HG03565 (cell line): Measurements from ENCODE around the gene DDX51.
"Not testable (repeated sequence)": the region's sequence is repeated elsewhere in the genome, so short reads cannot be mapped to it uniquely, and the experiment has no call there.

Experiments used
- ATAC-seq: cut with Tn5 transposase; IDR thresholded peaks from one replicate; pipeline ENCODE4 v1.9.1; 2021; ENCODE audit warnings: mild to moderate bottlenecking, moderate library complexity; ENCODE audit not compliant: unreplicated experiment

Gene DDX51

GRCh38 chr12:132123970-132124765 is 20.0 kb downstream of the DDX51 start:
- ATAC-seq = no peak

DNA sequence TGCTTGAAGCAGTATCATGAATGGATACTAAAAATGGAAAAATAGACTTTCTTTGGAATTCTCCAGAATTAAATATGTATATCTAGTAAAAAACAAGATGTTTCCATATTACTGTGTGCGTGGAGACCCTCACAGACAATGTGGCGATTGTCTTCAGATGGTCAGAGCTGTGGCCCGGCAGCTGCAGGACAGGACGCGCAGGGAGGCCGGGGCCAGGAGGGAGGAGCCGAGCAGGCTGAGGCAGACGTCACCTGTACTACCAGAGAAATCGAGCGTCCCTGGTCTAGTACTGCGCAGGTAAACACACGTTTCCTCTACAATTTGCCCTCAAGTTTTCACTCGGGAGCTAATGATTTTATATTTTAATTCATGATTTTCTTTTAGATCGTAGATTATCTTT is 22.8 kb downstream of the DDX51 start:
- ATAC-seq = no peak

DNA sequence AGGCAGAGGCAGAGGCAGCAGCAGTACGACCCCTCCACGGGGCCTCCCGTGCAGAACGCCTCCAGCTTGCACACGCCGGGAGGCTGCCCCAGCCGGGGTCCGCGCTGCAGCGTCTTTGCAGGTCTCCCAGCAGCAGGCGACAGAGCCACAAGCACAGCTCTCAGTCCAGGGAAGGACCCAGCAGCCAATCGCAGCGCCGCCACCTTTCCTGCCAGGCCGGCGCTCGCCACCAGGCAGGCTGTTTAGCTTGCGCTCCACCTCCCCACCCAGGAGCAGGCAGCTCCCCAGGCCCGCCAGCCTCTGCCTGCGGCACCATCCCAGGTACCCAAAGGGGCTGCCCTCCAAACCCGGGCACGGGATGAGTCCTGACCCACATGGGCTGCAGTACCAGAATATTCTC is 25.2 kb downstream of the DDX51 start:
- no peak for ATAC-seq

- ATAC-seq = no peak
Observed at GRCh38 chr12:132117558-132117875, 26.6 kb downstream of the DDX51 start.

- ATAC-seq = no peak
Observed at GRCh38 chr12:132116709-132117557, 27.2 kb downstream of the DDX51 start.

- ATAC-seq = no peak
Observed at GRCh38 chr12:132115500-132115899, 28.6 kb downstream of the DDX51 start.

- ATAC-seq = no peak
Observed at GRCh38 chr12:132114667-132115066, 29.5 kb downstream of the DDX51 start.

- ATAC-seq = no peak
Observed at GRCh38 chr12:132111654-132112304, 32.3 kb downstream of the DDX51 start.

GRCh38 chr12:132110677-132111076 is 33.4 kb downstream of the DDX51 start:
- no peak for ATAC-seq

DNA sequence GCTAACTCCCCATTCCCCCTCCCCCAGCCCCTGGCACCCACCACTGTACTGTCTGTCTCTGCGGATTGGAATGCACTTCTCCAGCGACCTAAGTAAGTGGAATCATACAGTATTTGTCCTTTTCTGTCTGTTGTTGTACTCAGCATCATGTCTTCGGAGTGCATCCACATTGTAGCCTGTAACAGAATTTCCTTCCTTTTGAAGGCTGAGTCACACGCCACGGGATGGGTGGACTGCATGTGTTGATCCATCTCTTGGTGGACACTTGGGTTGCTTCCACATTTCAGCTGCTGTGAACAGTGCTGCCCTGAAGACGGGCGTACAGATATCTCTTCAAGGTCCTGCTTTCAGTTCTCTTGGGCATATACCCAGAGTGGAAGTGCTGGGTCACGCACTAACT is 34.4 kb downstream of the DDX51 start:
- no peak for ATAC-seq

DNA sequence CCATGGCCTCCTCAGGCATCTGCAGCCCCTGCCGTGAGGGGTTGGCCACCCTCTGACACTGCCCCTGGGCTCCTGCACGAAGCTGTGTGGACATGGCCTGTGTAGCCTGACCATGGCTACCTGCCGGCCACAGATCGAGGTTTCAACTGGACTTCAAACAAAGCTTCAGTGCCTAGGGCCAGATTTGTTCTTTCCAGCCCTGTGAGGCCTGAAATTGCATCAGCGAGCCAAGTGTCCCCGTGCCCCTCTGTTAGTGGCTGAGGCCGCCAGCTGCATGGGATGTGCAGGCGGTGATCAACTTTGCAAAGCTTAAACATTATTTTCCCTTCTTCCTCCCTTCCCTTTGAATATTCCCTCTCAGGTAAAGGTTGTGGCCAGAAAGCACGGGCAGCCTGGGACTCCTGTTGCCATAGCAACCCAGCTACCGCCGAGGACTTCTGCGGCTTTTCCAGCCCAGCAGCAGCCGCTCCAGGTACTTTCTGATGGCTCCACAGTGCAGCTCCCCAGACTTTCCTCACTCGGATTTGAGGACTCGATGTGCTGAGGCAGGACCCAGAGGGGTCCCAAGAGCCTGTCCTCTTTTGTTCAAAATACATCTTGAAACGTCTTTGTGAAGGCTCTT is 35.8 kb downstream of the DDX51 start:
- no peak for ATAC-seq

DNA sequence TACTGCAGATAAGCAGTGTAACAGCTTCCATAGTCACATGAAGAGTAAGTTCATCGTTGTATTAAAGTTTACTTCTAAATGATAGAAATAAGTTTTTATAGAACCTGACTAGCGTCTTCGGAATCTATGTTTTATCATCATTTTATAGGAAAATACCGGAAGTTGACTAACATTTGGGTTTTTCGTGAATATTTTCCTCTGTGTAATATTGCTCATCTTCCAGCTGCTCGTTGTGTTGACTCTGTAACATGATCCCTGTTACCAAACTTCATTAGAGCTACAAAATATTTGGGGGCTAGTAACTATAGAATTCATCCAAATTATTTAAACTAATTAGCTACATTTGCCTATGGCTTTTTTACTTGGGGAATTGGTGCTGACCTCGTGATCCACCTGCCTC is 37.2 kb downstream of the DDX51 start:
- ATAC-seq = no peak

GRCh38 chr12:132105467-132105866 is 38.7 kb downstream of the DDX51 start:
- ATAC-seq = no peak

GRCh38 chr12:132103542-132104308 is 40.4 kb downstream of the DDX51 start:
- ATAC-seq = no peak

- not testable (repeated sequence) for ATAC-seq
Observed at GRCh38 chr12:132103072-132103471, 41.0 kb downstream of the DDX51 start.

GRCh38 chr12:132102297-132102696 is 41.8 kb downstream of the DDX51 start:
- ATAC-seq = no peak

- no peak for ATAC-seq
Observed at GRCh38 chr12:132100306-132101065, 43.6 kb downstream of the DDX51 start.

GRCh38 chr12:132099739-132100138 is 44.4 kb downstream of the DDX51 start:
- no peak for ATAC-seq

DNA sequence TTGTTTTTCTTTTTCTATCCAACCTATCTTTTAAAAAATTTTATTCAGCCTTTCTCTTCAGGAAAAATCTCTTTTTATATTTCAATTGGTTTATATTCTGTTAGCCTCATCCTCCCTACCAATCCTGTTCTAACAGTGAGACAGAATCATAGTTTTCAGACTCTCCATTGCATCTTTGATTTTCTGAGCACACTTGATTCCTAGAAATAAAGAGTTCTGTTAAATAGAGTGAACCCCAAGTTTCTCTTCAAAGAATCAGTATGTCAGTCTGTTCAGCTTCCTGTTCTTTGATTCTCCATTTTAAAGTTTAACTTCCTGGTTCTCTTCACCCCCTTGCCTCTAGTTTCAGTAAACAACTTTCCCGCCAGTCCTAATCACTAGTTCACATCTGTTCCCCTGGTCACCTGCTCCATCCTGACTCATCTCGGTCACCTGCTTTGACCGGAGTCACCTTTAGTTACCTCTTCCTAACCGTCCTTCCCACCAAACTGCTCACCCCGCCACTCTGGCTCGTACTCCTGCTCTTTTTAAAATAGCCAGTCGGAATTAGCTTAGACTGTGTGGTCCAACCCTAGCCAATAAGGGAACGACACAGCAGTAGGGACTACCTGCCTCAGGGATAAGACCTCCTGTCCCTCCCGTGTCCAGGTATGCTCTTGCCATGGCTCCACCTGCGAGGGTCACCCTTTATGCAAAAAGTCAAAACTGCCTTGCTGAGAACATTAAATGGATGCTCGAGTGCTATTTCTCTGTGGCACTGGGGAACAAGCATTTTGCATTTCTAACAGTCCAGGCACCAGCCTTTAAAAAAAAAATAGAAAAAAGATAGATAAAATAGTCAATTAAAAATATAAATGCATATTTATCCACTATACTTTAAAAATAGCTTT is 48.4 kb downstream of the DDX51 start:
- no peak for ATAC-seq
